NCI-H1417 treated with DMSO at 0.1 percent for 48 hours (cell line): ENCODE measurements around the gene GBP1.
"Not testable (repeated sequence)": the region's sequence is repeated elsewhere in the genome, so short reads cannot be mapped to it uniquely, and the experiment has no call there.

Source experiments
- DNase-seq: peaks from one replicate; lab custom pipeline; 2025; lab: John Stamatoyannopoulos, UW

Gene GBP1

DNA sequence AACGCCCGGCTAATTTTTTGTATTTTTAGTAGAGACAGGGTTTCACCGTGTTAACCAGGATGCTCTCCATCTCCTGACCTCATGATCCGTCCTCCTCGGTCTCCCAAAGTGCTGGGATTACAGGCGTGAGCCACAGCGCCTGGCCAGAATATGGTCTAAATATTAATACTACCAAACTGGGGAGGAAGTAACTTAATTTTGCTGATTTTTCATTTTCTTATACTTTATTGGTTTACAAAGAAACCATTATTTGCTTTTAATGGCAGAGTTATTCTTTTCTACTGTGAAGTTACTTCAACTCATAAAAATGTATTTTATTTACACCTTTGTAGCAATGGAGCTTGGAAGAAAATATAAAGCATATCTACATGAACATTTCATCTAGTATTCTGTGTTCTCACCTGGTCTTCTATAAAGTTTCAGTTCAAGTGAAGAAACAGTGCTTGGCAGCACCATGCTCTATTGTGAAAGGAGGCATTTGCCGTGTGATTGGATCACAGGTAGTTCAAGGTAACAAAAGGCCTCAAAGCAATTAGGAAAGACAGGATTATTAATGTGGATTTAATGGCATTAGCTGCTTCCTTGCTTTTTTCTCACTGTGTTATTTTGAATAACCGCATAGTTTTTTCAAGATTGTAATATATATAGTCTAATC, 13.6 kb downstream of the GBP1 start:
- no peak for DNase-seq

DNA sequence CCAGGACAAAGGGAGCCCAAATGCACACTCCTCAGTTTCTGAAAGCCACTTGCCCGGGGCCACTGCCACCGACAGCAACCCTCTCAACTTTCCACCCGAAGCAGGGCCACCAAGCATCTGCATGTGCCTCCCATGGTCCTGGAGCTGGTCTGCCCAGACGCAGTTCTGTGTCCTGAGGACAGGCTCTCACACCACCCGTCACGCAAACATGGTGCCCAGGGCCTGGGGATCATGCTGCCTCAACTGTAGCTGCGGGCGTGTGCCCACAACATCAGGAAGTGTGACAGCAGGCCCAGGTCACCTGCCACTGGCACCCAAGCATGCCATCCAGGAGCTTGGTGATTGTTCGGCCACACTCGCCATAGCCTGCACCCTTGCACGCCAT, 14.4 kb downstream of the GBP1 start:
- no peak for DNase-seq

DNA sequence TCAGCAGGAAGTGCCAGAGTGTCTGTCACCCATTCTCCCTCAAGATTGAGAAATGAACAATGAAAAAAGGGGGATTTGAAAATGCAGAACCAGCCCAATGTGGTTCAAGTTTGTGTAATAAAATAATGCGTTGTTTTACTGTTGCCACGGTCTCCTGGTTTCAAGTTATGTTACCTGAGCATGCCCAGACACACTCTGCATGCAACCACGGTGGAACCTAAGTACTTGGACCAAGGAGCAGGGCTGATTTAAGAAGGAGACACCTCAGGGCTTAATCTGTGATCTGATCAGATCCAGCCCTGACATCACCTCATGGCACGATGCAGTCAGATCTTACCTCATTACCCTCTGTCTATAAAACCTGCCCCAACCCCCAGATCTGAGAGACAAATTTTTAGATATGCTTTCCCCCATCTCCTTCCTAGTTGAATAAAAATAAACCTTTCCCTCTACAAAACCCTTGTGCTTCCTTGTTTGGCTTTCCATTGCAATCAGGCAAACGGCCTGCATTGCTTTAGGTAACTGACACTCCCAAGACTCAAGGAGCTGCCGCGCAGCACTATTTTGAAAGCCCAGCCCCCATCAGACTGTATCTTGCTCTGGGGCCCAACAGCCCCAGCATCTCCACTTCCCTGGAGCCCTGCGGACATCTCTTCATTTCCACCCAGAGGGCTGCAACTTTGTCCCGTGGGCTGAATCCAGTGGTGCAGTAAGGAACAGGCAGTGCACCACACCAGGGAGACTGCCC, 14.9 kb downstream of the GBP1 start:
- DNase-seq: not testable (repeated sequence)

DNA sequence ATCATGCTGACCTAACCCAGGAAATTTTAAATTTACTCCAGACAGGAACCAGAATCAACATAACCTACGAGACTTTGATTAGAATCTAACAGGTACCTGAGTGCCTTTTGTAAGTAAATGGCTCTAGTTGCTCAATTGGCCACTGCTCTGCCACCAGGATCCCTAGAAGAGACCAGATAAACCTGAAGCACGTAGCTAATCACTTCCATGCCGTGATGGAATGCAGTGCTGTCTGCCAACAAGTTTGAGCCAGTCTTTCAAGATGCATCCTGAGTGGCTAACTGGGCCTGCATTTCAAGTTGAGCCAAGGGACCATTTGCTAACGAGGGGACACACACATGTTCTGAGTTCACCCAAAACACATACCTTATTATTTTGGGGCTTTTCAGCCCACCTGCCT, 15.8 kb downstream of the GBP1 start:
- not testable (repeated sequence) for DNase-seq

DNA sequence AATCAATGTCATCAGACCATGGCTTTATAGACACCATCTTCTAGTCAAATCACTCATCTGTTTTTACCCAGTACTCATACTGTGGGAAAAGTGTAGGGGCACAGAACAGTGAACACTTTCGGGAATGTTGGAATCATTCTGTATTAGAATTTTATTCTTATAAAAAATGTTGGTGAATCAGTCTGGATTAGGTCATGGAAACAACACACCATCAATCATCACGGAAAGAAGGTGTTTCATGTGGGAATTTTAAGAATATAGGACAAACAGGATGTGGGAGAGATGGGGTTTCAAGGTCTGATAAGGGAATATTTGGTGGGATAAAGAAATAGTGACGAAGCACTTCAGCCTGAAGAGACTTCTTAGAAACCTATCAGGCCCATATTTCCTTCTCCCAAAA, 17.3 kb downstream of the GBP1 start:
- no peak for DNase-seq

DNA sequence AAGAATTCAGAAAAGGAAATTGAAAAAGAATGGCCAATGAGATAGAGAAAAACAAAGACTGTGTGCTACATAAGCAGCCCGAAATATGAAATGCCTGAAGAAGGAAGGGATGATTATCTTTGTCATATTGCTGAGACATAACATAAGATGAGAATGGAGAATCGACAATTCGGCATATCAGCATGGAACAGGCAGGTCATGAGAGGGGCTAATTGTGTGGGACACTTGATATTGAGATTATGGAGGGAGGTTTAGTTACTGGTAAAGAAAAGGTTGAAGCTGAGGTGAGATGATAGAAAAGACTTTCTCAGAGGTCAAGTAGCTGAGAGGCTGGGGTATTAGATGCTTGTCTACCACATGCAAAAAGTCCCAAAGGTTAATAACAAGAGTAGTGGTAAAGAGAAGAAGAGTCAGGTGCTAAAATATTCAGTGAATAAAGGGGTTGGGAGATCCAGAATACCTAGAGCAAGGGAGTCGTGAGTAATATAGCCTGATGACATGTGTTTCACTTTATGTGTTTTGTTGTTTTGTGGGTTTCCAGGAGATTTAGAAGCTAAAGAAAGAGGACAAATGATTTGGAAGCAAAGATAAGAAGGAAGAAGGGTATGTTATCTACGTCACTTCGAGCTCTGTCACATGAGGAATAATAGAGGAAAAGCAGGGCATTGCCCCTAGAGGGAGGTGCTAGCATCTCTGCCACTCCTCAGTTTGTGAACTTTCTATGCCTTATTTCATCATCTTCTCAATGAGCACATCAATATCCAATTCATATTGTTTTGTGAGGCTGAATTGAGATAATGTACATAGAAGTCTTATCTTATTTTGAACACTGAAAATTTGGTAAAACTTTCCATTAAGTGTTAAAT, 18.5 kb downstream of the GBP1 start:
- DNase-seq: not testable (repeated sequence)

DNA sequence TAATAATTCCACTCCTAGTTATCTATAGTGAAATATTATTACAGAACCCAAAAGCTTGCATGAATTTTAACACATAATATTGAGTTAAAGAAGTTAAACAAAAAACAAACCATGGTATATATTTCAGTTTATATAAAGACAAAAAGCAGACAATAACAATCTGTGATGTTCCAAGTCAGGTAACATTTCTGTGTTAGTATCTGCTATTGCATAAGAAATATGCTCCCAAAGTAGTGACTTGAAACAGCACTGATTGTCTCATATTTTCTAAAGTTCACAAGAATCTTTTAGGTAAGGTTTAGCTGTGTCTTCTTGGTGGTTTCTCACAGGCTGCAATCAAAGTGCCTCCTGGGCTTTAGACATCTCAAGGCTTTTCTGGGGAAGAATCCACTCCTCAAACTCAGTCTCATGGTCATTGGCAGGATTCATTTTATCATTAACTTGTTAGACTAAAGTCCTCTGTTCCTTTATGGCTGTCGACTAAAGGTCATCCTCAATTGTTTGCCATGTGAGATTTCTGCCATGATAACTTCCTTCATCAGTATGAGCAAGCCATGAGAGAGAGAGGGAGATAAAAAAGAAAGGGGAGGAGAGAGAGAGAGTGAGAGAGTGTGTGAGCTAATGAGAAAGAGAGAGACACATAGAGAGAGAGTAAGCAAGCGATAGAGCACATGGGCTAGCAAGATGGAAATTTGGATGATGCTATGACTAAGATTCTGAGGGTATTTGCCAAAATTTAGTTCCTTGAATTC, 19.9 kb downstream of the GBP1 start:
- no peak for DNase-seq

DNA sequence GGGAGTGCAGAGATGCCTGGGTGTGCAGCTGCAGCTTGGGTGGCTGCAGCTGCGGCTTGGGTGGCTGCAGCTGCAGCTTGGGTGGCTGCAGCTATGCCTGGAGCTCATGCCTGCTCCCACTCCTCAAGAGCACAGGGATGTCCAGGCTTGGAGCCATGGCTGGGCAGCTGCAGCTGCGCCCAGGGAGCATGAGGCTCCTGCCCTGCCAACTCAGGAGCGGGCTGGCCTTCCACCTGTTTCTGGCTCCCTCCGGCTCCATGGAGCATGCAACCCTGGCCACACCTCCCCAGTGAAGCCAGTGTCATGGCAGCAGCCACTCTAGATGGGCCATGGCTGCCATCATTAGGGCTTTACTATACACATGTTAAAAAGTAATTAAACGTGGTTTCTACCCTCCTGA, 21.1 kb downstream of the GBP1 start:
- no peak for DNase-seq

DNA sequence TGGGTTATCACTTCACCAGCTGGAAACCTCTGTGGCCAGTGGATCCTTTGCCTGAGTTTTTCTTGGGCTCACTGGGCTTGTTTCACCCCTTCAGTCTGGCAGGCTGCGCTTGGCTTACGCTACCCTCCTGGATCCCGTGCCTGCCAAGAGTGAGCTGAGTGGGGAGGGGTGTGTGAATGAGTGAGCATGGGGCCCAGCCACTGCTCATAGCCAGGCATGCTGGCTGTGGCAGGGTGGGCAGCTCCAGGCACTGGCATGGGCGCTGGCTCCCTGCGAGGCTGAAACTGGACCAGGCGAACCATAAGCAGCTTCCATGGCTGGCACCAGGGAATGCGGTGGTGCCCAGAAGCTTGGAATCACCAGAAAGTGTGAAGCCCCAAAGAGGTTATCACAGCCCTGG, 22.5 kb downstream of the GBP1 start:
- DNase-seq: no peak

DNA sequence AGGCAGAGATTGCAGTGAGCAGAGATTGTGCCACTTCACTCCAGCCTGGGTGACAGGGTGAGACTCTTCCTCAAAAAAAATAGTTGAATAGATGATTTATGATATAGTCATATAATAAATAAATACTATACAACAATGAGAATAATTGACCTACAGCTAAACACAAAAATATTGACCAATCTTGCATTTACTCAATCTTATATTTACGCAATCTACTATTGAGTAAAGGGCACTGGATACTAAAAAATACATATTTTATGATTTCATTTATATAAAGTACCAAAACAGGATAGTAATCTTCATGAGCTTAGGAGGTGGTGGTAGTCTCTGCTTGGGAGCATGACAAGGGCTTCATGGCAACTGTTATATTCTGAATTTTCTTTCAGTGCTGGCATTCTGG, 23.3 kb downstream of the GBP1 start:
- DNase-seq: no peak

DNA sequence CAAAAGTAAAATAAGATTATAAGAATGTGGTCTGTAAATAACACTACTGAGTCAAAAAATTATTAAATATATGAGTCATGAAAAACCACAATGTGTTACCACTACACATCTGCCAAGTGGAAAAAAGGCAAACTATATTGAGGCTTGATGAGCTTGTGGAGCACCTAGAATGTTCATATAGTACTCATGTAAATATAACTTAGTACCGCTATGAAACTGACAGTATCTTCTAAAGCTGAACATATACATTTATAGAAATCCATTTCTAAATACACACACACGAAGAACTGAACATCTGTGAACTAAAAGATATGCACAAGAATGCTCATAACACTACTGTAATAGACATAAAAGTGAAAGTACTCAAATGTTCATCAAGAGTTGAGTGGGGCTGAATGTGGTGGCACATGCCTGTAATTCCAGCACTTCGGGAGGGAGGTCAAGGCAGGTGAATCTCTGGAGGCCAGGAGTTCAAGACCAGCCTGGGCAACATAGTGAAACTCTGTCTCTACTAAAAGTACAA, 23.8 kb downstream of the GBP1 start:
- no peak for DNase-seq

DNA sequence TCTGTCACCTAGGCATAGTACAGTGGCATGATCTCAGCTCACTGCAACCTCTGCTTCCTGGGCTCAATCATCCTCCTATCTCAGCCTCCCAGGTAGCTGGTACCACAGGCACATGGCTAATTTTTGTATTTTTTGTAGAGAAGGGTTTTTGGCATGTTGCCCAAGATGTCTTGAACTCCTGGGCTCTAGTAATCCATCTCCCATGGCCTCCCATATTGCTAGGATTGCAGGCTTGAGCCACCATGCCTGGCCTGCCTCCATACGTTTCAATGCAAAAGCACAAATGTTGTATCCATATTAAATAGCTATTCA, 24.7 kb downstream of the GBP1 start:
- no peak for DNase-seq

DNA sequence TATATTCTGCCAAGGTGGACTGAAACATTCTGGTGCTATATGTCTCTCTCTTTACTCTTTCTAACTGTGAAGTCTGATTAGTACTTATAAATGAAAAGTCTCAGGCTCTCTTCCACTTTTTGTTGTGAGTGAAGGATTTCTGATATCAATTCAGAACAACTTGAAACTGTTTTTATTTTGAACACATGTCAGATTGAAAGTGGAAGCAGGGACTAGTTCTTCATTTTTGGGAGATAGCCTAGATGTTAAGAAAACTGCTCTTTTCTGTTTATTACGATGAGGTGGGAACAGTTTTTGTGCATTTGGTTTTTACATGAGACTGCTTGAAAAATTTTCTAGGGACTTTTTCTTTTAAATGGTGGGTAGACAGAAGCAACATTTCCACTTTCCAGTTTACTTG, 27.8 kb downstream of the GBP1 start:
- no peak for DNase-seq

DNA sequence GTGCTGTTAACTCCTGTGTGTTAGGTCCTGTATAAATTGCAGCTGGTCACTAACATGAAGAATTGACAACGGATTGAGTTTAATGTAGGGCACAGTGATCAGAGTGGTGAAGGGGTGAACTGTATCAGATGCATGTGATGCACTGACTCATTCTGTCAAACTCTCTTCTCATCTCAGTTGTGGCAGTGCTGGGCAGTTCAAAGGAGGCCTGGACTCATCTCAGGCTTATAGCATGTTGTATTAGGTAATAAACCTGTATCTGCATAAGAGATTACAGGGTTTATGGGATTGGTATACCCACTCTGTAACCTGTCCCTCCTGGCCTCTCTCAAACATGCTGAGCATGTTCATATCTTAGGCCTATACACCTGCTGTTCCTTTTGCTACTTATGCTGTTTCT, 29.9 kb downstream of the GBP1 start:
- no peak for DNase-seq

DNA sequence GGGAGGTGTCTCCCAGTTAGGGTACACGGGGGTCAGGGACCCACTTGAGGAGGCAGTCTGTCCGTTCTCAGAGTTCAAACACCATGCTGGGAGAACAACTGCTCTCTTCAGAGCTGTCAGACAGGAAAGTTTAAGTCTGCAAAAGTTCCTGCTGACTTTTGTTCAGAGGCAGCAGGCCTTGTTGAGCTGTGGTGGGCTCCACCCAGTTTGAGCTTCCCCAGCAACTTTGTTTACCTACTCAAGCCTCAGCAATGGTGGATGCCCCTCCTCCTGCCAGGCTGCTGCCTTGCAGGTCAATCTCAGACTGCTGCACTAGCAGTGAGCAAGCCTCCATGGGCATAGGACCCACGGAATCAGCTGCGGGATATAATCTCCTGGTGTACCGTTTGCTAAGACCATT, 31.0 kb downstream of the GBP1 start:
- DNase-seq: not testable (repeated sequence)

DNA sequence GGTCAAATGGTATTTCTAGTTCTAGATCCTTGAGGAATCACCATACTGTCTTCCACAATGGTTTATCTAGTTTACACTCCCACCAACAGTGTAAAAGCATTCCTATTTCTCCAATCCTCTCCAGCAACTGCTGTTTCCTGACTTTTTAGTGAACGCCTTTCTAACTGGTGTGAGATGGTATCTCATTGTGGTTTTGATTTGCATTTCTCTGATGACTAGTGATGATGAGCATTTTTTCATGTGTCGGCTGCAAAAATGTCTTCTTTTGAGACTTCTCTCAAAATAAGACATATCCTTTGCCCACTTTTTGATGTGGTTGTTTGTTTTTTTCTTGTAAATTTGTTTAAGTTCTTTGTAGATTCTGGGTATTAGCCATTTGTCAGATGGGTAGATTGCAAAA, 36.0 kb downstream of the GBP1 start:
- not testable (repeated sequence) for DNase-seq

DNA sequence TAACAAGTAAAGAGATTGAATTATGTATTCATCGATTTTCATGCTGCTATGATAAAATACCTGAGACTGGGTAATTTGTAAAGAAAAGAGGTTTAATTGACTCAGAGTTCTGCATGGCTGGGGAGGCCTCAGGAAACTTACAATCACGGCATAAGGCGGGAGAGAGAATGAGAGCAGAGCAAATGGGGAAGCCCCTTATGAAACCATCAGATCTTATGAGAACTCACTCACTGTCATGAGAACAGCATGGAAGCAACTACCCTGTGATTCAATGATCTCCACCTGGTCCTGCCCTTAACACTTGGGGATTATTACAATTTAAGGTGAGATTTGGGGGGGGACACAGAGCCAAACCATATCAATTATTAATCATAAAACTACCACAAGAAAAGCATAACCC, 39.1 kb downstream of the GBP1 start:
- DNase-seq: no peak

DNA sequence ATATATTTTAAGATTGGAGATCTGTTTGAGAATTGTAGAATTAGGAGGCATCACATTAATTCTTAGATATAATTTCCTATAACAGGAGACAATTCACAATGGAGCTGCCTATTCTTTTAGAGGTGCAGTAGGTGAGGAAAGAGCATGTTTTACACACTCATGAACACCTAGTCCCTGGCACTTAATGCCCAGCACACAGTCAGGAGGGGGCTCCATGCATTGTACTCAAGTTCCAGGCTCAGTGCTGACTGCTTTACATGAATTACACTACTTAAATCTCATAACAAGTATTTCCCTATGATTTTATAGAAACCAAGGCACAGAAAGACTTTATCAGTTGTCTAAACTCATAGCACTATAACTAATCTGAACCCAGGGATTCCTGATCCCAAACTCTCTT, 42.0 kb downstream of the GBP1 start:
- no peak for DNase-seq

DNA sequence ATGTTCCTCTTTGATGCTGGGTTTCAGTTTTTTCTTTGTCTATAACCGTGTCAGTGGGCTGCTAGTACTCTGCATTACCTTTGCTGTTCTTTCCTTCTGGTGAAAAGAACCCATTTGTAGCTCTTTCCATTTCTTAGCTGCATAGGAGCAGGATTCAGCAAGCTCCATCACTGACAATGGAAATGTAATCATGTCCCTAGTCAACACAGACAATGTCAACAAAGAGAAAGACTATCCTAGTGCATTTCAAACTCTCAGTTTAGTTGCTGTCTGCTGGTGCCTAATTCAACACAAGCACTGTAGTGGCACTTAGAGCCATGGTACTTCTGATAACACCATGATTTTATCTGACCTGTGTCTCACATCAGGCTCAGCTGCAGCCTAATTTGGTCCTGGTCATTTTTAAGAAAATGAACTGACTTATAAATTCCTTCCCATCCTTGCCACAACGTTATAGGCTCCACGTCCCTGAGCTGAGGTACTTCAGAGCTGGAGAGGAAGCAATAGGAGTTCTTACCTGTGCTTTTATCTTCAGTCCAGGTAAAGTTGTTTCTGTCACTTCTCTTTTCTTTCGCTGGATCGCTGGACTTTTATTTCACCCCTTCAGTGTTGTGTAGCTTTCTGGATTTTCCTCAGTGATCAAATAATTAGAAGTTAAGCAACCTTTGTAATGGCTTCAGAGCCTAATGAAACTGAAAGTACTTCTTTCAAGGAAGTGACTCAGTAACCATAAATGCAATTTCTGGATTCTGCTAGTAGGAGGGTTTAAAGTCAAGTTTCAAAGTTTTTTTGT, 42.6 kb downstream of the GBP1 start, which contains the start of gene GBP3:
Gene GBP3, minus strand, starts transcription at position 700 of the 793 bp plus-strand sequence. CDS start 2,145 bp downstream, outside the sequence.
- DNase-seq: no peak

DNA sequence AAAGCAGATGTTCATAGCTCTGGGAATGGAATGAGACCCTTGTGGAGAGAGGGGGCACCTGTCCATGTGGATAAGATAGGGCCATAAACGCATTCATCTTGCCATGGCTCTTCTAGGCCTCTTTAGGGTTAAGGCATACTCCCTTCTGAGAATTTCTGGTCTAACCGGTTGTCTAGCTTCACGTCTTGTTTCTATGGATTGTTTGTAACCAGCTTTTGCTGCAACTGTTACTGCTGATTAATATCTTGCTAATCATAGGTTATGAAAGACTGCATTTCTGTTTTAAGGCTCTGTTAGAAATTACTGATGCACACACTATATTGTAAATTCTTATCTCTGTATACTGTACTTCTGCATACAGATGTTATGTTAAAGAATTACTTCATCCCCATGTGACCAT, 46.7 kb downstream of the GBP1 start:
- not testable (repeated sequence) for DNase-seq

DNA sequence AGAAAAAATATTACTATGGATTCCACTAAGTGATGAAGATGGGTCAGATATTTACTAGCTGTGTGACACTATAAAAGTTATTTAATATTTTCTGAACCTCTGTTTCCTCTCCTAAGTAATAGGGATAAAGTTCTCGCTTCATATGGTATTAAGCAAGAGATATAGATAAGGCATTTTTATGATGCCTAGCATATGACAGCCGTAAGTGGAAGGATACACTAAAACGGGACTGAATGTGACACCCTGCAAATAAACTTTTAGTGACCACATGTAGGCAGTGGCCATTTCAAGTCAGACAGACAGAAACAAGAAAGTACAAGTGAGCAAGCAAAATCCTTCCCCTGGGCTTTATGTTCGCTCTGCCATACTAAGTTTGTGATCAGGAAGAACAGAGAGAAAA, 56.5 kb downstream of the GBP1 start:
- no peak for DNase-seq
